Activated CD4-positive, alpha-beta T cell treated with anti-CD3 and anti-CD28 coated beads, Interleukin-10, Interleukin-2, amounts not matched to agents 100 ng/mL and 50 ng/mL, durations not matched to agents 16 hours and 8 hours (primary cell): ENCODE measurements around the gene IL23A.
"Not testable (repeated sequence)": the region's sequence is repeated elsewhere in the genome, so short reads cannot be mapped to it uniquely, and the experiment has no call there.

Source experiments
- DNase-seq: peaks from one replicate; pipeline ENCODE4 v3.0.0-alpha.2; 2020

IL23A gene, protein sequence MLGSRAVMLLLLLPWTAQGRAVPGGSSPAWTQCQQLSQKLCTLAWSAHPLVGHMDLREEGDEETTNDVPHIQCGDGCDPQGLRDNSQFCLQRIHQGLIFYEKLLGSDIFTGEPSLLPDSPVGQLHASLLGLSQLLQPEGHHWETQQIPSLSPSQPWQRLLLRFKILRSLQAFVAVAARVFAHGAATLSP

DNA sequence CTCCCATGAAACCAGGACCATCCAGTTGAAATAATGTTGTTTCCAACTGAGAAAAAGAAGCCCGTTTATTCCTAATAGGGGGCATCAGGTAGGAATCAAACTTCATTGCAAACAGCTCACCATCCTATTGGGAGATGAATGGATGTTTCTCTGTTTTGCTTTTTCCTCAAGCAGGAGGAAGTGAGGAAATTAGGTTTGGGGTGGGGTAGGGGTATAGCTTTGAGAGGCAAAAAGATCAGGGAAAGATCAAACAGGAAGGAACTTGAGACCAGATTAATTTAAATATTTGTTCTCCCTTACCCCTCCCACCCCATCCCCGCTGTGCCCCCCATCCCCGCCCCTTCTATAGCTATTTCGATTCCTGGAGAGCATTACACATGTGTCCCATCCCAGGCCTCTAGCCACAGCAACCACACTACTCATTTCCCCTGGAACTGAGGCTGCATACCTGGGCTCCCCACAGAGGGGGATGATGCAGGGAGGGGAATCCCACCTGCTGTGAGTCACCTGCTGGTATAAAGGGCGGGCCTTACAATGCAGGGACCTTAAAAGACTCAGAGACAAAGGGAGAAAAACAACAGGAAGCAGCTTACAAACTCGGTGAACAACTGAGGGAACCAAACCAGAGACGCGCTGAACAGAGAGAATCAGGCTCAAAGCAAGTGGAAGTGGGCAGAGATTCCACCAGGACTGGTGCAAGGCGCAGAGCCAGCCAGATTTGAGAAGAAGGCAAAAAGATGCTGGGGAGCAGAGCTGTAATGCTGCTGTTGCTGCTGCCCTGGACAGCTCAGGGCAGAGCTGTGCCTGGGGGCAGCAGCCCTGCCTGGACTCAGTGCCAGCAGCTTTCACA is at the start of gene IL23A:
Gene IL23A (plus strand): TSS at position 577 of the 850 bp plus-strand sequence. CDS start 161 bp downstream, at position 738.
- peak; percentile 89 for DNase-seq

DNA sequence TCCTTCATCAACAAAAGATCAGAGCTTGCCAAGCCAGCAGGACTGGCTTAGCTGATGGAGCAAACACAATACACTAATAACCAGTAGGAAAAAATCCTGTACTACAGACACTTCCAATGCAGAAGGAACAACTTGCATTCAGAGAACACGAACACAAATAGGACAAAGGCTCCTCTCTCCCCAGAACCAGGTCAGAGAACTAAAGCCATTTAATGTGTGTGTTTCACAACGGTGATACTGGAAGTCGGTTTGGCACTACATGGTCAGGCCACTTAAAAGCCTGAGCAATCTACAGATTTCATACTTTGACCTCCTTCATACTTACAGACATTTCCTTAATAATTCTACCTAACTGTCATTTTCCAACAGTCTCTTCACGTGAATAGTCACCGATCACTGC is 44.9 kb upstream of the IL23A start:
- no peak for DNase-seq

DNA sequence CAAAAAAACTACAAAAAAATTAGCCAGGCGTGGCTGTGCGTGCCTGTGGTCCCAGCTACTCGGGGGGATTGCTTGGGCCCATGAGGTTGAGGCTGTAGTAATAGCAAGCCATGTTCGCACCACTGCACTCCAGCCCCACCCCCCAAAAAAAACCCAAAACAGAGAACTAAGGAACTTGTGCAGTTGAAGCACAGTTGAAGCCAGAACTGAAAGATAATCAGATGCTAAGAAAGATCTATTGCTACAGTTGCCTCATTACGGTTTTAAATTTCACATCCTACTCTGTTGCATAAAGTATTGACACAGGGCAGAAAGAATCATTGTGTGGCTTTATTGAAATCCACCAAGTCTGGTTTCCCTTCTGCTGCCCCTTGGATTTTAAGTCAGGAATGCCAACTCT is 42.4 kb upstream of the IL23A start:
- DNase-seq: no peak

DNA sequence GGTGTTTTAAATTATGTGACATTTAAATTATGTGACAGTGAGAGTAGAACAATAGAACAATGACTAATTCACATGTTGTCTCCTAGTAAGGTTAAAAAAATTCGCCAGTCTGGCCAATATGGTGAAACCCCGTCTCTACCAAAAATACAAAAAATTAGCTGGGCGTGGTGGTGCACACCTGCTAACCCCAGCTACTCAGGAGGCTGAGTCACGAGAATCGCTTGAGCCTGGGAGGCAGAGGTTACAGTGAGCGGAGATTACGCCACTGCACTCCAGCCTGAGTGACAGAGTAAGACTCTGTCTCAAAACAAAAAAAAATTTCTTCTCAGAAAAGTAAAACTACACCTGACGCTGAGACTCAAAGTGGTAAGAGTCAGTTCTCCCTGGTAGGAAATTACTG is 41.3 kb upstream of the IL23A start:
- no peak for DNase-seq

DNA sequence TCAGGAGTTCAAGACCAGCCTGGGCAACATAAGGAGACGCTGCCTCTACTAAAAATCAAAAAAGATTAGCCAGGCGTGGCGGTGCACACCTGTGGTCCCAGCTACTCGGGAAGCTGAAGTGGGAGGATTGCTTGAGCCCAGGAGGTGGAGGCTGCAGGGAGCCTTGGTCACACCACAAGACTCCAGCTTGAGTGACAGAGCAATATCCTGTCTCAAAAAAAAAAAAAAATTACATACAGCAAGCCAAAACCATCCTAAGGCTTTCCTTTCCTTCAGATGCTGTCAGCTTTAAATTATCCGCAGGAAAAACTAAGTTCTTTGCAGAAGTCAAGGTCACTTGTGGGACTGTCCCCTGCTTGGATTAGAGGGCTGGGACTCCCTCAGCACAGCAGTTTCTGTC is 39.9 kb upstream of the IL23A start:
- DNase-seq: no peak

DNA sequence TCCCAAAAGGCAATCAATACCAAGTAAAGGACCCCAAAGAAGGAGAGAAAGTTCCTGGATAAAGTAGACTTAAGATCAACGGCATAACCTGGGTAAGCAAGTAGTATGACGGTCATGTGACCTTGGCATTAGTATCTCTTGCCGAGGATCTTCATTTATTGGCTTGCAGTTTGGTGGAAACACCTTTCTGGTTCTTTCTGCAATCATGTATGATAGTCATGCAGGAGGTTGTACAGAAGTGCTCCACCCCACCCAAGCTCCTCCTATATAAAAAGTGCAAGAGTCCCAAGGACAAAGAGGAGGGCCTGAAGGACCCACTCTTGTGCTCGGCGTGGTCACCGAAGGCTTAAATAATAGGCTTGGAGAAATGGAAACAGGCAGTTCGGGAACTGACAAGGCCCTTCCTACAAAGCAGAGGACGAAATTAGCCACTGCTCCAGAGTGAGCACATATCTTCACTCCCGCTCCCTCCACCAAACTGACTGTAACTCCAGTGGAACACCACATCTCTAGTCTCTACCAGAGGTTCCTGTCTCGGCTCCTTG is 39.3 kb upstream of the IL23A start:
- peak; percentile 65 for DNase-seq

DNA sequence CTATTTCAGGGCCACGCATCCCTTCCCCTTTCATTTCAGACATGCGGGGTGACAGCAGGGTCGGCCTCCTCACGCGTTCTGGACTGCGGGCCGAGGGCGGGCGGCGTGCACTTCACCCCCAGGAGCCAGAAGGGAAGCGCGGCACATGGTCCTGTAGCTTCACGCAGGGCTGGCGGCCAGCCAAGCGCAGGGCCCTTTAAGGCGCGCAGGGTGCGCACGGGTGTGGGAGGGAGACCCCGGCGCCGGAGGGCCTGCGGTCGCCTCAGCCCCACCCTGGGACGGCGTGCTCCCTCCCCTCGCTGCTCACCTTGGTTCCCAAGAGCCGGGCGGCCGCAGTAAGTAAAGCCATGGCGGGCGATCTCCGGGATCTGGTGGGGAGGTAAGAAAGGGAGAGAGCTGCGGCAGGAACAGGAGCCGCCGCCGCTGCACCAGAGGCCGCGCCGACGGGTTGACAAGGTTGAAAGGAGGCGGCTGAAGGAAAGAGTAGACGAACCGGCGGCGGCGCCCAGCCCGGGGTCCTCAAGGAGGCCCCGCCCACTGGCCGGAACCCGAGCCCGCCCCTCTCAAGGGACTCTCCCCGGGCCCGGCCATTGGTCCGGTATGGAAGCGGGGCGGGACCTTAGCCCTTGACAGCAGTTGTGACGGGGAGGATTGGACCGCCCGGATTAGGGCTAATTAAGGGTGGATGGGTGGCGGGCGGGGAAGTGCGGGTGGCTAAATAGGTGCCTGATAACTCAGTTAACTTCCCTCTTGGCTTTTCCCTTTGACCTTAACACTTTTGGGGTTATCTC is 38.6 kb upstream of the IL23A start, which contains the start of gene CS:
Gene CS (minus strand): TSS at position 478 of the 791 bp plus-strand sequence. CDS start 129 bp downstream, at position 349.
- peak; percentile 100 for DNase-seq

DNA sequence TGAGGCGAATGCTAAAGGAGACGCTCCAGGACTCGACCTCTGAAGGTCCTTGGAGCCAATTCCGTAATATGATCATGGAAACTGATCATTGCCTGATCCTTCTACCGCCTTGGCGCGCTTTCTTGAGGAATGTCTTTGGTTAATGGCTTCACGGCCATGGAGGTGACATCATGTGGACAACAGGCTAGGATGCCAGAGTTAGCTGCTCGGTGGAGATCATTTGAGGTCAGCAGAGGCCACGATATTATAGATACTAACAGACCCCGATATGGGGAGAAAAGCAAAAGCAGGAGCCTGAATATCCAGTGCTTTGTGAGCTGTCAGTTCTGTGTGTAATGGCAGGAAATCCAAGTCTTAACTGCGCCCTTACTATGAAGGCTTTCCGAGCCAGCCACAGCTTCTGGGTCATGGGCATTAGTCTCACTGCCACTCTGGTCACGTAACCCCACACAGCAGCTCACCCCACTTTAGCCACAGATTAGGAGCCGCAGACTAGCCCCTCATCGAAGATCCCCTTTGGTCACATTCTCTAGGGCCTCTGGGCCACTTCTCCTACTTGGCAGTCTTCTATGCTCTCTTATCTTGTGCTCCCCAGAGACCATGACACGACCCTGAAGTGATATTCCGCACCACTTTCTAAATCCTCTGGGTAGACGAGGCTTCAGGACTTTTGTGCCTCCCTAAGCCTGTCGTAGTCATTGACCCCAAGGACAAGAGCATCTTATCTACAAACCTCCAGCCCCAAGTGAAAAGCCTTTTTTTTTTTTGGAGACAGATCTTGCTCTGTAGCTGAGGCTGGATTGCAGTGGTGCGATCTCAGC is 37.8 kb upstream of the IL23A start:
- no peak for DNase-seq

DNA sequence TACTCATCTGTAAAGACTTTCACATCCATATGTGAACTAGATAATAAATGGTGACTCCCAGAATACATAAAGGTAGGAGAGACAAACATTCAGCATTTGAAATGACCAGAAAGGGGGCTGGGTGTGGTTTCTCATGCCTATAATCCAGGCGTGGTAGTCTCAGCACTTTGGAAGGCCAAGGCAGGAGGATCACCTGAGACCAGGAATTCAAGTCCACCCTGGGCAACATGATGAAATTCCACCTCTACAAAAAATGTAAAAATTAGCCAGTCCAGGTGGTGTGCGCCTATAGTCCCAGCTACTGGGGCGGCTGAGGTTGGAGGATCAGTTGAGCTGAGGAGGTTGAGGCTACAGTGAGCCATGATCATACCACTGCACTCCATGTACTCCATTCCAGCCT is 34.4 kb upstream of the IL23A start:
- DNase-seq: no peak

DNA sequence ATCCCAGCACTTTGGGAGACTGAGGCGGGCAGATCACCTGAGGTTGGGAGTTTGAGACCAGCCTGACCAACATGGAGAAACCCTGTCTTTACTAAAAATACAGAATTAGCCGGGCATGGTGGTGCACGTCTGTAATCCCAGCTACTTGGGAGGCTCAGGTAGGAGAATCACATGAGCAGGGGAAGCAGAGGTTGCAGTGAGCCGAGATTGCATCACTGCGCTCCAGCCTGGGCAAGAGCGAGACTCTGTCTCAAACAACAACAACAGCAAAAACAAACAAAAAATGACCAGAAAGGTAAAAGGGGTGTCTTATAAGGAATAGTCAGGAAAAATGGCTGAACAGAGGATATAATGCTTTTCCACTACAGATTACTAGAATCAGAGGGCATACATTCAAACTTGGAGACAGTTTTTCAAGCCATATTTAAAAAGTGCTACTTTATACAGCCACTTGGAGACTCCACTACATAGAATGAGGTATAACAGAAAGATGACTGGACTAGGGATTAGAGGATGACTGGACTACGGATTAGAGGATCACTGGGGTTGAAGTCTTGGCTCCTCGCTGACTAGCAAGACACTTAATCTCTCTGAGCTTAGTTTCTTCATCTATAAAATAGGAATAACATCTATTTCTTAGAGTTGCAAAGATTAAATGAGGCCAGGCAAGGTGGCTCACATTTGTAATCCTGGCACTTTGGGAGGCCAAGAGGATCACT is 33.7 kb upstream of the IL23A start:
- no peak for DNase-seq

DNA sequence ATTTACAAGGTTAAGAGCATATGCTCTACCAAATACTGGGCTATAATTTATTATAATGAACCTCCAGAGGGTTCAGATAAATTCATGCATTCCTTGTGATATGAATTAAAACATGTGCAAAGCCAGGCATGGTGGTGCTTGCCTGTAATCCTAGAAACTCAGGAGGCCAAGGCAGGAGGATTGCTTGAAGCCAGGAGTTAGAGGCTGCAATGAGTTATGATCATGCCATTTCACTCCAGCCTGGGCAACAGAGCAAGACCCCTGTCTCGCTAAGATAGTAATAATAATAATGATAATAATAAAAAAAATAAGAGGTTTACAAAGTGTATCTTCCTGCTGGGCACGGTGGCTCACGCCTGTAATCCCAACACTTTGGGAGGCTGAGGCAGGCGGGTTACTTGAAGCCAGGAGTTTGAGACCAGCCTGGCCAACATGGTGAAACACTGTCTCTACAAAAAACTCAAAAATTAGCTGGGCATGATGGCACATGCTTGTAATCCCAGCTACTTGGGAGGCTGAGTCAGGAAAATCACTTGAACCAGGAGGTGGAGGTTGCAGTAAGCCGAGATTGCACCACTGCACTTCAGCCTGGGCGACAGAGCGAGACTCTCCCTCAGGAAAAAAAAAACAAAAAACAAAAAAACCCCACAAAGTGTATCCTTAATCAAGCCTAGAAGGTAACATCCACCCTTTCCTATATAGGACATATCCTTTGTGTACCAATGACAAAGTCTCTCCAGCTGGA is 31.3 kb upstream of the IL23A start:
- DNase-seq: no peak

DNA sequence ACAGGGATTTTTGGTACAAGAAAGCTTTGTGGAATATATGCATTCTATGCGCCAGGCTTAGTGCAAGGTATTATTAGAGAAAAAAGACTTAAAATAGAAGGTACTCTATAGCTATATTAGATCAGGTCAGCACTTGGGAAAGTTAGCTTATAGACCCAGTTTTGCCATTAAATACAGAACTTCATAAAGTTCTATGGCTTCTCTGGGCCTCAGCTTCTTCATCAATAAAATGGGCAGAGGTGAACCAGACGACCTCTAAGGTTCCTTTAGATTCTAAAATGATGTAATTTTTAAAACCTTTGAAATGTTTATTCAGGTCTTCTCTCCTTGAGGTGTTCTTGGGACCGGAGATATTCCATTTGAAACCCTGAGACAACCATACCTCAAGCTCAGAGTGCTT is 30.0 kb upstream of the IL23A start:
- DNase-seq: no peak

DNA sequence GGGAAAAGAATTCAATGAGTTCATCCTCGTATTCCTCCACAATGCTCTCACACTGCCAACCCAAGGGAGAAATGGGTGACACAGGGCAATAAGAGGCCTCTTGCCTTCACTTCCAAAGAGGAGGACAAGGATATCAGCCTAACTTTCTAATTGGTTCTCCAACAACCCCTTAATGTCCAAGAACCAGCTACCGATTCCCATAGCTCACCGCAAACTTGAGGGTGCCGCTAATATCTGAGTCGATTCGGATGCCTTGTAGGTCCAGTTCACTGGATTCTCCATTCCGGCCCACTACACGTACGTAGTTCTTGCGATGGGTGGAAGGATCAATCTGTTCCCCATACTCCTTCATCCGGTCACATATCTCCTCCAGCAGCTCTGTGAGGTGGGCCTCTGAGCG is 27.7 kb upstream of the IL23A start:
- DNase-seq: no peak

DNA sequence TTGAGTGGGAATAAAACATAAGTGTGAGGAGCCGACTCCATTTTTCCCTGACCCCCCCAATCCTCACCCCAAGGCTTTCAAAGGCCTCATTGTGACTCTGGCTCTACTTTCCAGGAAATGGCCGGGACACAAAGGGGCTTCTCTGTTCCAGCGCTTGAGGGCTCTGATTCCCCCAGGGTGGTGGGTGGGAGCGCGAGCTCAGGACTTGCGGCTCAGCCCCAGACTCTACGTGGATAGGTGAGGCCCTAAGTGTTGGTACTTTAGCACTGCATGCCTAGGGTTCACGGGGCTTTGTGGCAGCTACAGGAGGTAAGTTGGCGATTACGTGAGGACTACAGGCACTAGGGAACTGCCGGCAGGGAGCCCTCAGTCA is 23.4 kb upstream of the IL23A start:
- DNase-seq: no peak

DNA sequence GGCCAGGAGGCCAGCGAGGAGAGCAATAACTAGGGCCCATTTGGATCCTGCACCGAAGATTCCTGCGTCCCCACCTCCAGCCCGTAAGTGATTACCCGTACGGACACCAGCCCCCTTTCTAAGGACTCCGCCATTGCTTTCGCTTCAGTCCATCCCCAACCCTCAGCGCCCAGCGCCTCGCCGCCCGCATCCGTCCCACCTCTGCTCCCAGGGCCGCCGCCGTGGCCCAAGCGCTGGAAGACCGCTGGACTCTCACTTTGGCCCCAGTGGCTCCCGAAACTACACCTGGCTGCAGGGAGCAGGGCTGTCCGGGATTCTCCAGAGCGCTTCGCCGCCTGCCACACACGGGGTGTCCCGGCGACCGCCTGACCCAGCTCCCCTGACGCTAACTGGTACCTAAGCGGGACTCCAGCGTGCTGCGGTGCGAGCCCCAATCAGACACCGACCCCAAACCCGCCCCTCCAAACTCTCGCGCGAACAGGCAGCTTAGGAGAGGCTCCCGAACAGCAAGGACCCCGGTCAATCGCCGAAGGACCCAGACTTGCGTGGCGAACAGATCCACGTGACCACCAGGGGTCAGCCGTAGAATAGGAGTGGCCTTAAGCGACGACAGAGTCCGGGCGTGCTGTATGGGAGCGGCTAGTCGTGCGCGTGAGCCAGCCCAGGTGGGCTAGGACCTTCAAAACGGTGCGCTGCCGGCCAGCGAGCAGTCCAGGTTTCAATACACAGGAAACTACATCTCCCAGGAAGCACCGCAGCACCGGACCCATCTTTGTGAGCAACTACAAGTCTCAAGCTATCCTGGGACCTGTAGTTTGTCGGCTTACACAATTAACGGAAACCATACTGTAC is 22.8 kb upstream of the IL23A start, which contains the start of gene CNPY2:
Gene CNPY2 (minus strand): TSS at position 367 of the 852 bp plus-strand sequence. CDS start 771 bp downstream, outside the sequence.
- DNase-seq: peak; percentile 98

DNA sequence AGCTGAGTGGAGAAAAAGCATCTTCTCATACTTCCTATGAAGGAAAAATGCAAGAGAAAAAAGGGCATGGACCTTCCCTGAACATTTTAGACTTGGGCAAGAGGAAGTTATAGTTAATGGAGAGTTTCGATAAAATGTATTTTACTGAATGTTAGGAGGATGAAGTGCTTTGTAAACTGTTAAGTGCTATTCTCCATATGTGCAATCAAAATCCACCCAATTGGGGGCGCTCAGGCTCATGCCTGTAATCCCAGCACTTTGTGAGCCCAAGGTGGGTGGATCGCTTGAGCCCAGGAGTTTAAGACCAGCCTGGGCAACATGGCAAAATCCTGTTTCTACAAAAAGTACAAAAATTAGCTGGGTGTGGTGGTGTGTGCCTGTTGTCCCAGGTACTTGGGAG is 21.0 kb upstream of the IL23A start:
- DNase-seq: no peak

DNA sequence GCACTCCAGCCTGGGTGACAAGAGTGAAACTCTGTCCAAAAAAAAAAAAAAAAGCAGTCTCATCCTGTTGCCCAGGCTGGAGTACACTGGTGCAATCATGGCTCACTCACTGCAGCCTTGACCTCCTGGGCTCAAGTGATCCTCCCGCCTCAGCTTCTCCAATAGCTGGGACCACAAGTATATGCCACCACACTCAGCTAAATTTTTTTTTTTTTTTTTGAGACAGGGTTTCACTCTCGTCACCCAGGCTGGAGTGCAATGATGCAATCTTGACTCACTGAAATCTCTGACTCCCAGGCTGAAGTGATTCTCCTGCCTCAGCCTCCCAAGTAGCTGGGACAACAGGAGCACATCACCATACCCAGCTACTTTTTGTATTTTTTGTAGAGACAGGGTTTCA is 17.7 kb upstream of the IL23A start:
- DNase-seq: peak; percentile 20

DNA sequence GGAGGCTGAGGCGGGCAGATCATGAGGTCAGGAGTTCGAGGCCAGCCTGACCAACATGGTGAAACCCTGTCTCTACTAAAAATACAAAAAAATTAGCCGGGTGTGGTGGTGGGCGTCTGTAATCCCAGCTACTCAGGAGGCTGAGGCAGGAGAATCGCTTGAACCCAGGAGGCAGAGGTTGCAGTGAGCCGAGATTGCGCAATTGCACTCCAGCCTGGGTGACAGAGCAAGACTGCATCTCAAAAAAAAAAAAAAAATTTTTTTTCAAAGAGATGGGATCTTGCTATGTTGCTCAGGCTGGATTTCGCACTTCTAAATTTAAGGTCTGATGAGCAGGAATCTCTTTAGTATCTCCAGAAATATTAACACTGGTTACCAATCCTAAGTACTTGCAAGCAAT is 17.1 kb upstream of the IL23A start:
- DNase-seq: not testable (repeated sequence)

DNA sequence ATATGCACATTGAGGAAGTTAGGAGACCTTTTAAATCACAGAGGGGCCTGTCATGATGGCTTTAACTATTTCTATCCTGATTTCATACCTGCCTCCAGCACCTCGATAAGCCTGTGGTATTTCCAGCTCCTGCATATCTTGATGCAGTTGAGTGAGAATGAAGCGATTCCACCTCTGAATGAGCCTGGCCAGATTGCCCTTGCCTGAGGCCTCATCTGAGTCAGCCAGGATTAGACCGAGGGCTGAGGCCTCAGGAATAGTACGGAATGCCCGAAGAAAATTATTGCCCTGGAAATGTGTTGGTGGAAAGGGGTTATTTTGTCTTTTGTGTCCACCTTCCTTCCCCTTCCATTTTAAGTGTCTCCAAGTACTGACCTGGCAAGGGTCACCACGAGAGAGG is 14.5 kb upstream of the IL23A start:
- no peak for DNase-seq

DNA sequence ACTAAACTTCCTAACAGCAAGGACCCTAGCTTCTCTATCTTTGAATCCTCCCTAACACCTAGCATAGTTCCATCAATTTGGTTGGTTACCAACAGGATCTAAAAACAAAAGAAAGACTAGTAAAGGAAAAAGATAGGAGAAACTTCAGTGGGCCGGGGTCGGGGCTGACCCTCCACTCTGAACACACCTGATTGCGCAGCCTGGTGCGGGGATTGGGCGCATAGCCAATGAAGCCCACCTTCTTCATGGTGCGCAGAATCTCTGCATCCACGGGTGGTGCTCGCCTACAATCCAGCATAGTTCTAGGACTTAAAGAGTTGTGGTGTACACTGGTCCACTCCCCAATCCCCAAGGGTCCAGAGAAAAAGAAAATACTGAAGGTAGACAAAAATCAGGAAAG is 12.6 kb upstream of the IL23A start:
- DNase-seq: no peak
